HepG2 (cell line): ENCODE measurements around the gene ERP44. TPM values are rescaled to one million over a fixed set of nuclear protein-coding genes. Genes with fewer than 3 reads are reported as not detected.

ENCODE experiments used
- ATAC-seq: fragments of 200-7000 bp; cut with Tn5 transposase; 3 replicates; pipeline ENCODE4 v1.9.1; 2020; ENCODE audit warnings: mild to moderate bottlenecking, moderate library complexity
- BruUV-seq: library from RNA; stranded (reverse); fragments of 400-500 nt; replicated peaks from 2 replicates; lab custom pipeline; 2021; lab: Mats Ljungman, UMichigan
- CTCF ChIA-PET: fragments of 300-600 bp; formaldehyde crosslinking; extraction: SDS; loops from one replicate; lab custom pipeline; 2021; ENCODE audit warnings: low total read pairs, inconsistent platforms, low intra/inter-chr PET ratio; lab: Yijun Ruan, JAX
- POLR2A ChIA-PET: fragments of 350-600 bp; sonication (Branson Sonifier 250); formaldehyde crosslinking; loops from one replicate; lab custom pipeline; 2020; ENCODE audit warnings: antibody characterized with exemption, inconsistent platforms; lab: Yijun Ruan, JAX
- DNase-seq: peaks from one replicate; pipeline ENCODE4 v3.0.0-alpha.2; 2015; ENCODE audit warnings: low spot score
- FAIRE-seq: peaks from 3 replicates; lab custom pipeline; 2011; peaks lifted over from hg19 to GRCh38; lab: Jason Lieb, UNC
- H2AFZ ChIP-seq: one replicate; pipeline ENCODE4 v1.6.1; 2011; ENCODE audit warnings: low read length, inconsistent platforms
- H3K27ac ChIP-seq: fragments of 300-600 bp; 3 replicates; pipeline ENCODE4 v1.8.0; 2011; ENCODE audit warnings: mixed run types, mild to moderate bottlenecking, mixed read lengths, low read length, inconsistent platforms; ENCODE audit not compliant: insufficient read depth; ENCODE audit errors: extremely low read length
- H3K27me3 ChIP-seq, 2 experiments: fragments of 200-600 bp in 1 of 2; 2 replicates in 1 of 2; 3 replicates in 1 of 2; pipeline versions ENCODE4 v1.6.0 to v1.8.0; 2011; ENCODE audit warnings: low read length in 2 of 2, mild to moderate bottlenecking in 2 of 2, moderate library complexity in 2 of 2, inconsistent platforms in 1 of 2; ENCODE audit not compliant: insufficient read depth in 2 of 2, control insufficient read depth in 1 of 2
- H3K36me3 ChIP-seq, 2 experiments: fragments of 200-600 bp in 1 of 2; replicated peaks in 1 of 2; 2 replicates in 1 of 2; 3 replicates in 1 of 2; pipeline versions ENCODE4 v1.5.1 to v1.8.0; 2011; ENCODE audit warnings: low read length in 2 of 2, inconsistent platforms in 1 of 2; ENCODE audit not compliant: insufficient read depth in 2 of 2, control insufficient read depth in 1 of 2
- H3K4me1 ChIP-seq: 2 replicates; pipeline ENCODE4 v1.5.1; 2012; ENCODE audit warnings: low read length, inconsistent platforms; ENCODE audit not compliant: insufficient read depth
- H3K4me2 ChIP-seq: 2 replicates; pipeline ENCODE4 v1.6.0; 2011; ENCODE audit warnings: low read depth, low read length, inconsistent platforms
- H3K4me3 ChIP-seq, 3 experiments: fragments of 200-600 bp in 1 of 3; sonication (generic), shearing (Covaris generic) in 1 of 3; replicated peaks in 1 of 3; 2 replicates each; pipeline ENCODE4 v1.5.1; 2011 to 2016; ENCODE audit warnings: low read length in 3 of 3, inconsistent platforms in 2 of 3, low read depth in 2 of 3, mild to moderate bottlenecking in 2 of 3, control low read depth in 1 of 3, mixed read lengths in 1 of 3; ENCODE audit not compliant: insufficient read depth in 1 of 3
- H3K79me2 ChIP-seq: one replicate; pipeline ENCODE4 v1.6.1; 2011; ENCODE audit warnings: low read length, inconsistent platforms; ENCODE audit not compliant: insufficient read depth
- H3K9ac ChIP-seq: 2 replicates; pipeline ENCODE4 v1.6.0; 2011; ENCODE audit warnings: mild to moderate bottlenecking, low read depth, low read length, inconsistent platforms; ENCODE audit not compliant: insufficient read depth
- H3K9me3 ChIP-seq: 2 replicates; pipeline ENCODE4 v1.5.1; 2012; ENCODE audit warnings: mild to moderate bottlenecking, low read length
- H4K20me1 ChIP-seq: 2 replicates; pipeline ENCODE4 v1.6.0; 2011; ENCODE audit warnings: inconsistent platforms, mild to moderate bottlenecking, low read length, moderate library complexity; ENCODE audit not compliant: insufficient read depth
- AFF4 ChIP-seq: sonication (generic); formaldehyde crosslinking; IDR thresholded peaks from 2 replicates; pipeline ENCODE4 v1.4.0; 2020; ENCODE audit warnings: missing genetic modification reagents
- HOXA3 ChIP-seq: sonication (generic); formaldehyde crosslinking; IDR thresholded peaks from 2 replicates; pipeline ENCODE4 v1.5.0; 2020; ENCODE audit warnings: missing genetic modification reagents
- MZF1 ChIP-seq: sonication (generic); formaldehyde crosslinking; IDR thresholded peaks from 2 replicates; pipeline ENCODE4 v1.8.1; 2023; ENCODE audit warnings: mild to moderate bottlenecking, missing genetic modification reagents, borderline replicate concordance
- PTBP1 ChIP-seq: fragments of 200-400 bp; formaldehyde crosslinking; IDR thresholded peaks from 2 replicates; pipeline ENCODE4 v1.6.1; 2018; ENCODE audit warnings: low read length, low read depth; ENCODE audit not compliant: poor library complexity, severe bottlenecking
- RCOR2 ChIP-seq: IDR thresholded peaks from 2 replicates; pipeline ENCODE4 v1.6.1; 2016; ENCODE audit warnings: missing biosample characterization, missing genetic modification reagents
- RFXANK ChIP-seq: IDR thresholded peaks from 2 replicates; pipeline ENCODE4 v1.6.1; 2016
- RFXAP ChIP-seq: sonication (generic); formaldehyde crosslinking; IDR thresholded peaks from 2 replicates; pipeline ENCODE4 v1.4.0; 2020; ENCODE audit warnings: missing genetic modification reagents, borderline replicate concordance
- RNF2 ChIP-seq: fragments of 450-650 bp; conservative IDR thresholded peaks from 2 replicates; pipeline ENCODE4 v1.6.1; 2016; ENCODE audit warnings: low read depth
- XRCC5 ChIP-seq: fragments of 200-400 bp; formaldehyde crosslinking; optimal IDR thresholded peaks from 2 replicates; pipeline ENCODE3; 2017; ENCODE audit warnings: mild to moderate bottlenecking, low read length
- ZNF432 ChIP-seq: sonication (generic); formaldehyde crosslinking; IDR thresholded peaks from 2 replicates; pipeline ENCODE4 v1.5.0; 2020; ENCODE audit warnings: missing genetic modification reagents, mild to moderate bottlenecking, borderline replicate concordance
- ZSCAN12 ChIP-seq: sonication (generic); formaldehyde crosslinking; IDR thresholded peaks from 2 replicates; pipeline ENCODE4 v1.9.0; 2021; ENCODE audit warnings: mild to moderate bottlenecking, missing genetic modification reagents
- ZSCAN21 ChIP-seq: sonication (generic); formaldehyde crosslinking; IDR thresholded peaks from 2 replicates; pipeline ENCODE4 v1.8.0; 2022; ENCODE audit warnings: mild to moderate bottlenecking, missing genetic modification reagents, moderate library complexity, borderline replicate concordance
- WGBS: methylation state at CpG from one replicate; pipeline ENCODE4 v1.1.6; 2017; ENCODE audit warnings: low lambda C conversion rate; 5-methylcytosine and 5-hydroxymethylcytosine counted together
- in situ Hi-C: cut with HindIII; loops from 2 replicates; pipeline ENCODE4 v1.10.0; 2017; ENCODE audit warnings: low pct_unique_long_range_greater_than_20kb; ENCODE audit not compliant: extremely low pct_ligation_motif_present
- intact Hi-C: fragments of 100-400 bp; cut with micrococcal nuclease; formaldehyde crosslinking; loops from one replicate; pipeline ENCODE4 v1.10.0; 2022; ENCODE audit not compliant: unreplicated experiment
- polyA plus RNA-seq, 8 experiments: library from polyadenylated mRNA; depleted of rRNA in 3 of 8; stranded (reverse) in 7 of 8; unstranded in 1 of 8; fragments of >200 nt; fragmentation: Illumina TruSeq in 4 of 8; extraction: Trizol in 4 of 8; gene quantifications; 2 replicates each; pipeline versions ENCODE4 v1.2.1 to v1.2.3, GENCODE V29; 2011 to 2016; ENCODE audit warnings: low read depth in 4 of 8, missing spikeins in 1 of 8, mixed read lengths in 1 of 8; ENCODE audit not compliant: insufficient read depth in 1 of 8
- total RNA-seq, 5 experiments: library from RNA; depleted of rRNA; stranded (reverse); fragments of >200 nt; fragmentation: Illumina TruSeq; extraction: Trizol; gene quantifications; 2 replicates each; pipeline ENCODE4 v1.2.3, GENCODE V29; 2016; ENCODE audit warnings: low read depth in 1 of 5
- TF ChIP-seq, protein P1 (sequence below): sonication (generic); formaldehyde crosslinking; IDR thresholded peaks from 2 replicates; pipeline ENCODE4 v1.5.0; 2020; ENCODE audit warnings: missing genetic modification reagents, mild to moderate bottlenecking, borderline replicate concordance
- TF ChIP-seq, protein P2 (sequence below): sonication (generic); formaldehyde crosslinking; IDR thresholded peaks from 2 replicates; pipeline ENCODE4 v1.8.0; 2022; ENCODE audit warnings: mild to moderate bottlenecking, missing genetic modification reagents; ENCODE audit not compliant: insufficient replicate concordance
- TF ChIP-seq, protein P3 (sequence below): sonication (generic); formaldehyde crosslinking; IDR thresholded peaks from 2 replicates; pipeline ENCODE4 v1.8.0; 2023; ENCODE audit warnings: mild to moderate bottlenecking, missing genetic modification reagents

Gene ERP44
- total and polyA plus RNA-seq, 2 of the 13 experiments (the other 11 are each of a cell fraction or from before 2014, with no cell fraction given) = 8.9 to 13.8 TPM

DNA sequence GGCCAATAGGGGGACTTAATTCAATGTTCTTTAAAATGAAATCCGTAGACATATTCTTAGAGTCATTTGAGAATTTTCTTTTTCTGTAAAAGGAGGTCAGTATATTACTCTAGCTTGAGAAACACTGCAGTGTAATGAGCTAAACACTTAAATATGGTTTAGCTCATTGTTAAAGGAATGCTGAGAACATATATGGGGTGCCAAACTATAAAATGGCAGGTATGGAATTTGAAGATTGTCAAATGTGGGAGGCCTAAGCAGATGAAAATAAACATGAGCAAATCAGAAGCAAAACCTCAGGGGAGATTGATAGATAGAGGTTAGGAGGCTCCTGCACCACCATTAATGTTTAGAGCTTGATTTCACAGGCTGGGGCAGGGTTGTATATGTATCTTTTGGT lies 134.5 kb downstream of the ERP44 start:
- no peak overlapping the region for H3K4me2 ChIP-seq
- intact Hi-C loops = no loop called here
- no peaks in the 10 kb centered on the region for H3K27me3 ChIP-seq
- no peaks in the 10 kb centered on the region for H3K79me2 ChIP-seq
- peaks cover 3 to 22% of the 10 kb centered on the region in 2 experiments; a peak in 3 of 5 replicates for H3K36me3 ChIP-seq
- TF ChIP-seq XRCC5 (no peak), HOXA3 (no peak), RFXAP (CRISPR knock-in tag) (no peak), ZSCAN21 (CRISPR knock-in tag) (no peak), RCOR2 (CRISPR knock-in tag) (no peak), ZNF432 (no peak), RFXANK (no peak), PTBP1 (no peak), ZSCAN12 (CRISPR knock-in tag) (no peak), MZF1 (no peak), RNF2 (no peak), AFF4 (CRISPR knock-in tag) (no peak)
- TF ChIP-seq, protein P1, sequence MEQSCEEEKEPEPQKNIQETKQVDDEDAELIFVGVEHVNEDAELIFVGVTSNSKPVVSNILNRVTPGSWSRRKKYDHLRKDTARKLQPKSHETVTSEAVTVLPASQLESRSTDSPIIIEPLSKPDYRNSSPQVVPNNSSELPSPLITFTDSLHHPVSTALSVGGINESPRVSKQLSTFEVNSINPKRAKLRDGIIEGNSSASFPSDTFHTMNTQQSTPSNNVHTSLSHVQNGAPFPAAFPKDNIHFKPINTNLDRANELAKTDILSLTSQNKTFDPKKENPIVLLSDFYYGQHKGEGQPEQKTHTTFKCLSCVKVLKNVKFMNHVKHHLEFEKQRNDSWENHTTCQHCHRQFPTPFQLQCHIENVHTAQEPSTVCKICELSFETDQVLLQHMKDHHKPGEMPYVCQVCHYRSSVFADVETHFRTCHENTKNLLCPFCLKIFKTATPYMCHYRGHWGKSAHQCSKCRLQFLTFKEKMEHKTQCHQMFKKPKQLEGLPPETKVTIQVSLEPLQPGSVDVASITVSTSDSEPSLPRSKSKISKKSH (CRISPR knock-in tag) = no peak
- TF ChIP-seq, protein P2, sequence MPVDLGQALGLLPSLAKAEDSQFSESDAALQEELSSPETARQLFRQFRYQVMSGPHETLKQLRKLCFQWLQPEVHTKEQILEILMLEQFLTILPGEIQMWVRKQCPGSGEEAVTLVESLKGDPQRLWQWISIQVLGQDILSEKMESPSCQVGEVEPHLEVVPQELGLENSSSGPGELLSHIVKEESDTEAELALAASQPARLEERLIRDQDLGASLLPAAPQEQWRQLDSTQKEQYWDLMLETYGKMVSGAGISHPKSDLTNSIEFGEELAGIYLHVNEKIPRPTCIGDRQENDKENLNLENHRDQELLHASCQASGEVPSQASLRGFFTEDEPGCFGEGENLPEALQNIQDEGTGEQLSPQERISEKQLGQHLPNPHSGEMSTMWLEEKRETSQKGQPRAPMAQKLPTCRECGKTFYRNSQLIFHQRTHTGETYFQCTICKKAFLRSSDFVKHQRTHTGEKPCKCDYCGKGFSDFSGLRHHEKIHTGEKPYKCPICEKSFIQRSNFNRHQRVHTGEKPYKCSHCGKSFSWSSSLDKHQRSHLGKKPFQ = no peak
- TF ChIP-seq, protein P3, sequence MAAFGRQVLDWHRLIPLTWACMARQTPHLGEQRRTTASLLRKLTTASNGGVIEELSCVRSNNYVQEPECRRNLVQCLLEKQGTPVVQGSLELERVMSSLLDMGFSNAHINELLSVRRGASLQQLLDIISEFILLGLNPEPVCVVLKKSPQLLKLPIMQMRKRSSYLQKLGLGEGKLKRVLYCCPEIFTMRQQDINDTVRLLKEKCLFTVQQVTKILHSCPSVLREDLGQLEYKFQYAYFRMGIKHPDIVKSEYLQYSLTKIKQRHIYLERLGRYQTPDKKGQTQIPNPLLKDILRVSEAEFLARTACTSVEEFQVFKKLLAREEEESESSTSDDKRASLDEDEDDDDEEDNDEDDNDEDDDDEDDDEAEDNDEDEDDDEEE (CRISPR knock-in tag) = no peak
- TF ChIP-seq, all 625 proteins: peak for 0
- in situ Hi-C loops = no loop called here
- H3K27ac ChIP-seq = no peak overlapping the region
- 94% methylated on average over 1 of the region's 1 CpG for WGBS
- H3K4me1 ChIP-seq = no peaks in the 10 kb centered on the region
- H3K9me3 ChIP-seq = no peaks in the 10 kb centered on the region
- ATAC-seq (no peak), FAIRE-seq (no peak), DNase-seq (no peak)
- POLR2A ChIA-PET = no interaction called here
- CTCF ChIA-PET = no interaction called here
- BruUV-seq = no TSS peak
- H3K4me3 ChIP-seq = no peak overlapping the region
- H2AFZ ChIP-seq = no peak overlapping the region
- no peak overlapping the region for H3K9ac ChIP-seq
- no peaks in the 10 kb centered on the region for H4K20me1 ChIP-seq
